ENCODE results near the gene FETUB.

The FETUB gene

GRCh38 chr3:186638259-186638658, 1.9 kb upstream of the FETUB start:
- DNase-seq = no peak

DNA sequence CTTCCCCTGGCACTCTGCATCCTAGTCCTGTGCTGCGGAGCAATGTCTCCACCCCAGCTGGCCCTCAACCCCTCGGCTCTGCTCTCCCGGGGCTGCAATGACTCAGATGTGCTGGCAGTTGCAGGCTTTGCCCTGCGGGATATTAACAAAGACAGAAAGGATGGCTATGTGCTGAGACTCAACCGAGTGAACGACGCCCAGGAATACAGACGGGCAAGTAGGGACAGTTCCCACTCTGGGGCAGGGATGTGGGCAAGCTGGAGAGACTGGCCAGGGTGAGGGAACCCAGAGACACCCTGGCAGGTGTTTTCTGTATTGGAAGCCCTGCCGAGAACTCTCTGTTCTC, 247 bp downstream of the FETUB start:
- no peak for DNase-seq

DNA sequence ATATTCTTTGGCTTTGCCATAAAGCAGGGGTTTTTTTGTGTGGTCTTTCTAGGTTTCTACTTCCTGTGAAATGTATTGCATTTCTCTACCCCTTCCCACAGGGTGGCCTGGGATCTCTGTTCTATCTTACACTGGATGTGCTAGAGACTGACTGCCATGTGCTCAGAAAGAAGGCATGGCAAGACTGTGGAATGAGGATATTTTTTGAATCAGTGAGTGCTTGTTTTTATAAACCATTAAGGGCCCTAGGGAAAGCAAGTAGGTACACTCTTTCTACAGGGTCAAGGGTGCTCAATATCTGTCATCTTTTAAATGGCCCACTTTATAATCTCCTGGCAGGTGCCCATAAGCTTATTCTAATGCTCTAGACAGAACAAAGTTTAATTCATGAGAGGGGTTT, 730 bp downstream of the FETUB start:
- DNase-seq = no peak

DNA sequence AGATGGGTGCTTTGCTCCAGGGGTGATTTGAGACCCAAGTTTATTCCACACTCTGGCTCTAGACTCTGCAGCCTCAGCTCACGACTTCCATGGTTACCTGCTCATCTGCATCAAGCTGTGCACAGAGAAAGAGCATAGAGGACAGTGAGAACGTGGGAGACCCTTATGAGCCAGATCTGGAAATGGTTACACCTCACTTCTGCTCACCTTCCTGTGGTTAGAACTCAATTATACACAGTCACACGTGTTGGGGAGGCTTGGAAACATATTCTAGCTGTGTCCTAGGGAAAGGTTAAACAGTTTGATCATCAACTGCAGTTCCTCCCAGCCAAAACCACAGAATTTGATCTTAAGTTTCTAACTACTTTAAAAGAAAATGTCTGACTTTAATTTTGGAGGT, 1.8 kb downstream of the FETUB start:
- no peak for DNase-seq

DNA sequence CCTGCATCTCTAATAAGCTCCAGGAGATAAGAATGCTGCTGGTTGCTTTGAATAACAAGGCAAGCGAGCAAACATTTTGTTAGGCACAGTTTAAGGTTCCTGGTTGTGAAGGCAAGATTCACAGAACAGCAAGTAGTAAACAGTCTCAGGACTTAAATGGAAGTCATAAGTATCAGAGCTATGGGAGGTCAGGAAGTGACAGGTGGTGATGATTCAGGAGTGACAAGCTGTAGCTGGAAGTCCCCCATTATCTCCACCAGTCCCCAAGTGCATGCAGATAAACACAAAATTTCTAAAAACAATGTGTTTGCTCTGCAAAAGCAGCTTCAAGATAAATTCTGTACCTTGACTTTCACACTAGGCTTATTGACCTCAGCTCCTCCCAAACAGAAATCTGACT, 3.3 kb downstream of the FETUB start:
- no peak for DNase-seq

GRCh38 chr3:186644683-186645082, 4.5 kb downstream of the FETUB start:
- no peak for DNase-seq

- no peak for DNase-seq
Measured at GRCh38 chr3:186646106-186646505, 5.9 kb downstream of the FETUB start.

GRCh38 chr3:186646841-186647240, 6.6 kb downstream of the FETUB start:
- DNase-seq = no peak

DNA sequence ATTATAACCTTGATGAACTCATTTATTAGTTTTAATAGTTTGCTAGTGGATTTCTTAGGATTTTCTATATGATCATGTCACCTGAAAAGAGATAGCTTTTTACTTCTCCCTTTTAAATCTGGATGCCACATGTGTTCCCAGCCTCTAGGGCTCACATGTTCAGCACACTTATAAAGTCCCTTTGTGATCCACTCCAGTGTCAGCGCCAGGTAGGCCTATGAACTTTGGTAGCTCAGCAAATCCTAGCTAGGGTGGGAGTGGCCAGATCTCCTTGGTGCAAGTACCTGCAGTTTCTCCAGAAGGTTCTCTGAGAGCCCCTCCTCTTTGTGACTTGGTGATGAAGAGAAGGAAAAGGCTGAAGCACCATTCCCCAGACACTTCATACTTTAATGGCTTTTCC, 8.7 kb downstream of the FETUB start:
- no peak for DNase-seq

GRCh38 chr3:186651678-186652215, 11.5 kb downstream of the FETUB start:
- DNase-seq = no peak

DNA sequence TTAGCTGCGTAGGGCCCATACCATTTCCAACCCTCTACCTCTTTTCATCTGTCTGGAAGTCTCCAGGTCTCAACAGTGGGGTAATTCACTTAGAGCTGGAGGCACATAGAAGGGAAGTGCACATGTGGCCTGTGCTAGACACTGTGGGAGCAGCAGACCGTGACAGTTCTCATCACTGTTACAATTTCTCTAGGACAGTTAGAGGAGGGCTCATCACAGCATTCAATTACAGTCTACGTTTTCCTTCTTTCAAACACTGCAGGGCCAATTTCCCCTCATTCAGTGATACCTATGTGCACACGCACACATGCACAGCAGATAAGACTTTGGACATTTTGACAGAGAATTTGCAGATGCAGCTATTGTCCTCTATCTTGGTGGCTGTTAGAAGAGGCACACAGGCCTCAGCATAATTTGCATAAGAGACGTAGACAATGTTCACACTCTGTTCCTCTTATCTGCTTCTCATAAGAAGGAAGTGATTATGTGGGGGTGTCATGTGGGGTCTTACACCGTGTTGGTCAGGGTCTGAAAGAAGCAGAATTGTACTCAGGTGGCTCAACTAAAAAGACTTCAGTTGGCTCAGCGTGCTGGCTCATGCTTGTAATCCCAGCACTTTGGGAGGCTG, 13.0 kb downstream of the FETUB start:
- peak in 1 of 2 experiments; percentile 4 for DNase-seq

- DNase-seq = no peak
Measured at GRCh38 chr3:186653984-186654383, 13.8 kb downstream of the FETUB start.

DNA sequence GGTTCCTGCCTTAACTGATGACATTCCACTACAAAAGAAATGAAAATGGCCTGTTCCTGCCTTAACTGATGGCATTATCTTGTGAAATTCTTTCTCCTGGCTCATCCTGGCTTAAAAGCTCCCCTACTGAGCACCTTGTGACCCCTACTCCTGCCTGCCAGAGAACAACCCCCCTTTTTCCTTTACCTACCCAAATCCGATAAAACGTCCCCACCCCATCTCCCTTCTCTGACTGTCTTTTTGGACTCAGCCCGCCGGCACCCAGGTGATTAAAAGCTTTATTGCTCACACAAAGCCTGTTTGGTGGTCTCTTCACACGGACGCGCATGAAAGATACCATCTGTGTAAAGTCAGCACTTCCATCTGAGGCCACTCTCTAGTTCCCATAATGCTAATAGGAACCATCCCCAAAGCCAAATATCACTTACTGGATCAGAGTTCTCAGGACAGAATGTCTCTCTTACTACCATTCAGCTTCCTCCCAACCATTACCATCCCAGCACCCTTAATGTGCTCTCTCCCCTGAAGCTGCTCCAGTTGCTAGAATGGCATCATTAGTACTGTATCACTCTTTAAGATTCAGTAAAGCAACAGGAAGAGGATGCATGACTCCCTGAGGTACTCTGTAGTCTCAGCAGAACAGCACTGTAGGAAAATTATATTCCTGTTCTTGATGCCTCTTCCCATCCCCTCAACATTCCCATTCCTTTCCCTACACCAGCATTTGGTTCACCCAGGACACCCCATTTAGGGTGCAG, 23.3 kb downstream of the FETUB start:
- no peak for DNase-seq

DNA sequence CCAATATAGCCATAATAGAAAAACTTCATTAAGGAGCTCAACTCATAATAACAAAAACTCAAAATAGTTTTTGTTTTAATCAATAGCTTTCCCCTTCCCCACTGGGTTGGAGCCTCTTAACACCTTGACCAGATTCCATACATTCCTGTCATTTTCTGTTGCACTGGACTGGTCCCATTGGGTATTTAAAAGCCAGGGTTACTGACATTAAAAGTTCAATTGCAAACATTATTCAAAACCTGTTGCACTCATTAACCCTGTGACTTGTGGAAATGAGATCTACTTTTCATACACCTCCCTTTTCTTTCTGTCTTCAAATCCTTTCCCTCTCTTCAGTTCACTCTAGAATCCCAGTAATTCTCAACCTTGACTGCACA, 23.9 kb downstream of the FETUB start:
- DNase-seq = no peak

DNA sequence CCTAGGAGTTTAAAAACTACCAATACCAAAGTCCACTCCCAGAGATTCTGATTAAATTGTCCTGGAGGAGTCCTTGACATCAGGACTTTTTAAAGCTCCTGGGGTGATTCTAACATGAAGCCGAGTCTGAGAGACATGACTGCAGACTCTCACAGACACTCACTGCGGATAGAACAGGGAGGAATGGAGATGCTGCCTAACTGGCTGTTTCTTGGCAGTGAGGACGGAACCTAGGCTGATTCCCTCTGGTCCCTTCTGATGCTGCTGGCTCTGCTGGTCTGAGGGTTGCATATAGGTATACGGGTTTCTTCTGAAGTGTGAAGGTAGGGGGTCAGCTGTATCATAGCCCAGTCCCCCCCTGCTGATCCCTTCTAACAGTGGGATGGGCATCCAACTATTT, 24.3 kb downstream of the FETUB start:
- no peak for DNase-seq

- no peak for DNase-seq
Measured at GRCh38 chr3:186665625-186666188, 25.5 kb downstream of the FETUB start, which contains the start of gene HRG. Gene HRG (plus strand): TSS chr3:186666014. CDS start chr3:186666032, 18 bp downstream.

DNA sequence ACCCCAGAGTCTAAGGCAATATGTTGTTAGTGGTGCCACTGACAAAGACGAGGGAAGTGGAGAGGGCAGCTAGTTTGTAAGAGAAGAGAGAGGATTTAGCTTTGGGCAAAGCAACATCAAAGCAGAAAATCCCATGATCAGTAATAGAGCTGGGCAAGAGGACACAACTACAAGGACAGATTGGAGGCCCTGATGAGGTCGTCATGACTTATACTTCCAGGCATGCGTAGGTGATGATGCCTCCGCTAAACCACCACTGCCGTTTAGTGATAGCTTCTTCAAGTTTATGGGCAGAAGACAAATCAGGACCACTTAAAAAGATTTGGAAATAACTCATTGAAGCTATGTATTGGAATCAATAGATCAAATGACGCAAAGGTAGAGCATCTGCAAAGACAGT, 28.2 kb downstream of the FETUB start:
- no peak for DNase-seq

- no peak for DNase-seq
Measured at GRCh38 chr3:186669378-186670084, 29.3 kb downstream of the FETUB start.

DNA sequence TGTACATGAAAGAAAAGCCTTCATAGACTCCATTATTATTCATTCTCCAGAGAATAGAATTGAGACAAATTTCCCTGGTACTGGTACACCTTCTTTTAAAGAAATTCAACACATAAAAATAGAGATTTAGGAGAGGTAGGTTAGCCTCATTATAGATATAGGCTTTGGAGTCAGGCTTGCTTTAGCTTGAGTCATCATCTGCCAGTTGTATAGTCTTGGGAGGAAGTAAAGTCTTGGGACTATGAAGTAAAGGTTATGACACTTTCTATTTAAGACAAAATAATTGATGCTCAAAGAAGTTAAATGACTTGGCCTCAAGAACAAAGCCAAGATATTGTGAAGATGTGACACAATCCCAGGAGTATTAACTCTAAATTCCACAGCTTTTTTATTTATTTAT, 30.0 kb downstream of the FETUB start:
- no peak for DNase-seq

- no peak for DNase-seq
Measured at GRCh38 chr3:186671051-186671450, 30.9 kb downstream of the FETUB start.

GRCh38 chr3:186678604-186679003, 38.4 kb downstream of the FETUB start:
- no peak for DNase-seq

- no peak for DNase-seq
Measured at GRCh38 chr3:186679151-186679550, 39.0 kb downstream of the FETUB start.

DNA sequence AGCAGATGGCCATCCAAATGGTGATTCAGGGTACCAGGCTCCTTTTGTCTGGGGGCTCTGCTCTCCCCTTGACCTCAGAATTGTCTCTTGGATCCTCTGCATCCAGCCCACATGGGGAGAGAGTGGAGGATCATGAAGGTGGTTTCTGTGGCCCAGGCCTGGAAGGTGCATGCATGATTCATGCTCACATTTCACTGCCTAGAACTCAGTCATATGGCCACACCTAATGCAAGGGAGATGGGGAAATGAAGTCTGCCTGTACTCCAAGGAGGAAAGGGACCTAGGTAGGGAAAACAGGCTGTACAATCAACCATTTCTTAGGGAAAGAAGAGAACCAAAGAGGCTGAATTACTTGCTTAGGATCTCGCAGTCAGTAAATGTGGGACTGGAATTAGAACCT, 40.7 kb downstream of the FETUB start:
- no peak for DNase-seq

- DNase-seq = no peak
Measured at GRCh38 chr3:186682812-186683211, 42.6 kb downstream of the FETUB start.
